Stimulated activated CD4-positive, alpha-beta T cell treated with anti-CD3 and anti-CD28 coated beads, TNF-alpha, amount 100 ng/mL, for 1 hour (primary cell): Measurements from ENCODE around the gene GCSAM.

ENCODE experiments used
- DNase-seq, 3 donors: peaks; one replicate each; pipeline ENCODE4 v3.0.0-alpha.2; 2020; ENCODE audit warnings: low read depth in 3 of 3, low spot score in 1 of 3

The GCSAM gene

GRCh38 chr3:112132975-112133448 lies at the start of gene GCSAM:
GCSAM (minus strand) TSS chr3:112133248; CDS start chr3:112133120, 128 bp downstream.
- peak; percentile 37 to 49 (median 44) for DNase-seq

- no peak for DNase-seq
These were observed 42.6 kb upstream of the GCSAM start for GRCh38 chr3:112175646-112176045.

DNA sequence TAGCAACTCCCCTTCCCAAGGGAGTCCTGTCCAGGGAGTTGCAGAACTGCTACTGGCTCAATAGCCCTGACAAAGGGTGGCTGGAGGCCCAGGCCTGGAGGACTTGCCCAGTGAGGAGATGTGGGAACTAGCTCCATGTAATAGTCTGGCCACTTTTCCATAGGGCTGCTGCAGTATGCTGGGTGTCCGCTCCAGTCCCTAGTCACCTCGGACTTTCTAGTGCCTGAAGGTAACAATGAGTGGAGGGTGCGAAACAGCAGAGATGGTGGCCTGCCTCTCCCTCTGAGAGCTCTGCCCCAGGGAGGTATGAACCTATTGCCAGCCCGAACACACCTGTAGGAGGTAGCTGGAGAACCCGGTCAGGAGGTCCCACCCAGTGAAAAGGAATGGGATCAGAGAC lies 42.0 kb upstream of the GCSAM start:
- no peak for DNase-seq

DNA sequence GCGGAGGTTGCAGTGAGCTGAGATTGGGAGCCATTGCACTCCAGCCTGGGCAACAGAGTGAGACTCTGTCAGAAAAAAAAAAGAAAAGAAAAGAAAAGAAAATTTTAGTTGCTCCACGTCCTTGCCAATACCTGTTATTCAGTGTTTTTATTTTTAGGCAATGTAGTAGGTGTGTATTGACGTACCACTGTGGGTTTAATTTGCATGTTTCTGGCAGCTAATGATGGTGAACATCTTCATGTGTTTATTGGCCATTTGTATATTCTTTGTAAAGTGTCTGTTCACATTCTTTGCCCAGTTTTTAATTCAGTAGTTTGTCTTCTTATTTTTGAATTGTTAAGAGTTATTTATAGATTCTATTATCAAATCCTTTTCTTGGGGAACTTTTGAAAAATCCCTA lies 38.1 kb upstream of the GCSAM start:
- DNase-seq = no peak

DNA sequence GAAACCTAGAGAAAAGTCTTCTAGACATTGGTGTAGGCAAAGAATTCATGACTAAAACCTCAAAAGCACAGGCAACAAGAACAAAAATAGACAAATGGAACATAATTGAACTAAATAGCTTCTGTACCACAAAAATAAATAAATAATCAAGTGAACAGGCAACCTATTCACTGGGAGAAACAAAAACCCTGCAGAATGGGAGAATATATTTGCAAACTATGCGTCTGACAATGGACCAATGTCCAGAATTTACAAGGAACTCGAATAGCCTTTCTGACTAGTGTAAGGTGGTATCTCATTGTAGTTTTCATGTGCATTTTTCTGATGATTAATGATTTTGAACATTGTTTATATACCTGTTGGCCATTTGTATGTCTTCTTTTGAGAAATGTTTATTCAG lies 37.0 kb upstream of the GCSAM start:
- no peak for DNase-seq

DNA sequence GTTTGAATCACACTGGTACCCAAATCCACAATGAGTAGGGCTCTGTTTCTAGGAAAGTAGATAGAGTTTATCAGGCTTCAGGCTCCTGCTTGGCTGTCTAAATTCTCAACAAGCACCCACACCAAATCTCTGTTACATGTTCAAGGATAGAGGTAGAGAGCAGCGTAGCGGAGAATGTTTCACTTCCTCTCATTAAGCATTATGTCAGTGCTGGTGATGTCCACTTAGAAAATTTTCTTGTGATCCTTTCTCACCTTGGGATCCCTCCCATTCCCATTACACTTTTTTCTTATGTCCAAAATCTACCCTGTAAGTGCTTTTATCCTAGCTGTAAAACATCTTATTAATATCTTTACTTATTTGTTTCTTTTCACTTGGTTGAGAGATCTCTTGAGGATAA lies 34.7 kb upstream of the GCSAM start:
- DNase-seq = no peak

- no peak for DNase-seq
These were observed 16.1 kb upstream of the GCSAM start for GRCh38 chr3:112149136-112149535.

DNA sequence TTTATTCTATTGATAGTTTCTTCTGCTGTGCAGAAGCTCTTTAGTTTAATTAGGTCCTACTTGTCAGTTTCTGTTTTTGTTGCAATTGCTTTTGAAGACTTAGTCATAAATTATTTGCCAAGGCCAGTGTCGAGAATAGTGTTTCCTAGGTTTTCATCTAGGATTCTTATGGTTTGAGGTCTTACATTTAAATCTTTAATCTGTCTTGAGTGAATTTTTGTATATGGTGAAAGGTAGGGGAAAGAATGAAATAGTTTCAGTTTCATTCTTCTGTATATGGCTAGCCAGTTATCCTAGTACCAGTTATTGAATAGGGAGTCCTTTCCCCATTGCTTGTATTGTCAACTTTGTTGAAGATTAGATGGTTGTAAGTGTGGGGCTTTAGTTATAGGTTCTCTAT lies 10.6 kb upstream of the GCSAM start:
- no peak for DNase-seq

GRCh38 chr3:112143251-112143650 lies 10.2 kb upstream of the GCSAM start:
- DNase-seq = no peak

- DNase-seq = no peak
These were observed 8.2 kb upstream of the GCSAM start for GRCh38 chr3:112141293-112141692.

DNA sequence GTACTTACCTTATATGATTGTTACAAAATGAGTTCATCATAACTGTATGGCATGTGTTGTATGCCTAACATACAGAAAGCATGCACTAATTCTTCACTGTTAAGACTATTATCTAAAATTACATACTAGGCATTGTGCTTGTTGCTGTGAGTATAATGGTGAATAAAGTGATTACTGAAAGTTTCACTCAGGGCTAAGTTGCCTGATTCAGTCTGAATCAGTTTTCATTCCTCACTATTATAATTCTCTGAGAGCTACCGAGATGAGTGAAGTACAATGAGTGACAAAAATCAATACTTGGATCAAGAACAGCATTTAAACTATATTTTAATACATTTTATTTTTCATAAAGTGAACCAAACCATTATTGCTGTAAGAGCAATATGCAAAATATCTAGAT lies 7.5 kb upstream of the GCSAM start:
- DNase-seq = no peak

DNA sequence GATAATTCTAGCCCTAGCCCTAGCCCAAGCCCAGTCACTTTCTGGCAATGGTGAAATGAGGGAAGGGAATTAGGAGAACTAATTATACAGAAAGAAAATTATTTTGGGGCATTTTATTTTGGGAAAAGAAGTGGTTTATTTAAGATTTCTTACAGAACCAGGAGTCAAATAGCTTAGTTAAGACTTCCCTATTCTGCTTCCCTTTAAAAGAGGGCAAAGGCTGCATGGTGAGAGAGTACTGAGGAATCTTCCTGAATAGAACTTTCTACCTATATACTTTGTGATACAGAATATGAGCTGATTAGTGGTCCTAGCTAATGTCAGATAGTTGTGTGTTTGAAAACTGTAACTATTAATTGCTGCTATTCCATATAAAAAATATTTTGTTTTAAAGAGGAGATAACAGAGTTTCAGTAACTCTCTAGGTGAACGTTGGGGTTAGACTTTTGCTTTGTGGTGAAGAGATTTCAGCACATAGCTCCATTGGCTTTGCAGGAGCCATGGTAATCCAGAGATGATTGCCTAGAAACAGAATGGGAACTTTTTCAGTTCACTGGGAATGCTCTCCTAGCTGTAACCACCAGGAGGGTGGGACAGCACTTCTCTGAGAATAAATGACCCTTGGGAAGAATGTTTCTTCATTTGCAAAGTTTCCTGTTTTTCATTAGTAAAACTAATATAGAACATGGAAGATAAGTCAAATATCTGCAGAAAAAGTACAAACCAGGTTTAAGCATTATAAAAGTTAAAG lies 5.3 kb upstream of the GCSAM start:
- no peak for DNase-seq

DNA sequence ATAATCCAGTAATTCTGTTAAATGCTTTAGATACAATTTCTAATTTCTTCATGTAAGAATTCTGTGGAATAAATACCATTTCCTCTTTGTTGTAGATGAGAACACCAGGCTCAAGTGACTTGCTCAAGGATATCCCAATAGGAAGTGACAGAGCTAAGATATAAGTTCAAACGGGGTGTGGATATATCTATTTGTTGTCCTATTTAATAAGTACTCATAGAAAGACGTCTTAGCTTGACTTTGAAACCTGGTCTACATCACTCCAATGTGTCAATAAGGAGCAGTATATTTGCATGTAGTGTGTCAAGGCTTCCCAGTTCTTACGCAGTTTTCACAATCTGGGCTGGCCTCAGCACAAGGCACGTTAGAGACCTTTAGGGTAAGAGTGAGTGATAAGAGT lies 4.7 kb upstream of the GCSAM start:
- no peak for DNase-seq

DNA sequence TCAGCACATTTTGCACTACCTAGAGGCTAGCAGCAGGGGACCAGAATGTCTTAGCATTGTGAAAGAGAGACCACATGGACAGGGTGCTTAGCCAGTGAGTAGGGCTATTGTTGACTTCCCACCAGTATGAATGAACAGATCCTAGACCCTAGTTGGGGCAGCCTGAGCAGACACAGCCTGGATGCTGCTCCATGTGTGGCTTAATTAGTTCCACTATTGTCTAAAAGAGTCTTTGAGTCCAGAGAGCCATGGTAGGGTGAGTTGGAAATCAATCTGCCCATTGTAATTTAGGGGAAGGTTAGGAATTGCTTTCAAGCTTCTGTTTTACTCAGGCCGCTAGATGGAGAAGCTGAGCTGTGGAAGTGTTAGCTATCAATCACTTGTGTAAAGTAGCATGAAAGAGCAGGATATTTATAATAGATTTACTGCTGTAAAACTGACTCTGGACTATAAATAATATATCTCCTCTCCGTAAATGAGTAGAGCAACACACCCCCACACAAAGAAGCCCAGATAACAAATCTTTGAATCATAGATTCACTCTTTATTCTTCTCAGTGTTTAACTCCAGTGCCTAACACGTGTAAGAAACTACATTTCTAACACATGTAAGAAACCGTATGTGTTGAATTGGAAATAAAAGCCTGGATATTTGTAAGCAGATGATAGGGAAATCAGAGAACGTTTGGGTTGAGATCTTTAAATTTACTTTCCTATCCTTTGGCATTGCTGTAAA lies 4.1 kb upstream of the GCSAM start:
- no peak for DNase-seq

DNA sequence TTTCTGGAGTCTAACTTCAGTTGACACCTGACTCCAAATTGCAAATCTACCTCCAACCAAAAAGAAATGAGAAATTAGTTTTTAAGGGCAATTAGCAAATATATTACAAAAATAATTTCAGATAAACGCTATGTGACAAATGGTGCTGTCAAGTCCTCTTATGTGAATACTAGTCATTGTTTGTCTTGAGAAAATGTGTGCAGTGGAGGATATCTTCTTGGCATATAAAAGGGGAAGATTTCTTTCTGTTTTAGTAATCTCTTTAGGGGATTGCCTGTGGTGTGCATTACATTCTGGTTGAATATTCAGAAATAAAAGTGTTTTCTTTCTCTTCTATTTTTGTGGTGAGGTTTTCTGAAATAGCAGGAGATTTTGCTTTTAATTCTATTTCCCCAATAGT lies 3.0 kb upstream of the GCSAM start:
- no peak for DNase-seq

DNA sequence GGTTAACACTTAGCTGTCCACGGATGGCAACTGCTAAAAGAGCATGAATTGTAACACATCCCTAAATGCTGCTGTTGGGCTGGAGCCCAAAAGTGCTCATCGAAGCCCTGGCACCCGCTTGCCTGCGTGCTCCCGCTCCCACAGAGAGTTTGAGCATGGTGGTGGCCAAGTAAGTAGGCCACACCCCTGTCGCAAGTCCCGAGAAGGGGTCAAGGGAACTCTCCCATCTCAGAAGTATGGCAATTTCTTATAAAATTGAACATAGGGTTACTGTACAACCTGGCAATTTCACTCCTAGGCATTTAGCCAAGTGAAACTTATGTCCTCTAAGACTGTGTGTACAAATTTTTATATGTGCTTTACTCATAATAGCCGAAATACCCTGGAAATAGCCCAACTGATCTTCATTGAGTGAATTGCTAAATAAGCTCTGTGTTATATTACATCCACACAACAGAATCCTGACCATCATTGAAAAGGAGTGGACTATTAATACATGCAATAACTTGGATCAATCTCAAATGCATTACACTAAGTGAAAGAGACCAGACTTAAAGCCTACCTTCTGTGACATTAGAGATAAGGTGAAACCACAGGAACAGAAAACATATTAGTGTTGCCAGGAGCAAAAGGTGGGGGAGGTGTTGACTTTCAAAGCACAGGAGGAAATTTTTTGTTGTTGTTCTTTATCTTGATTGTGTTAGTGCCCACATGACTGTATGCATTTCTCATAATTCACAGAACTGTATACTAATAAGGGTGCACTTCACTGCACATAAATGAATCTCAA lies 1.5 kb upstream of the GCSAM start:
- DNase-seq = no peak

GRCh38 chr3:112133626-112134334 lies 732 bp upstream of the GCSAM start:
- DNase-seq = no peak

DNA sequence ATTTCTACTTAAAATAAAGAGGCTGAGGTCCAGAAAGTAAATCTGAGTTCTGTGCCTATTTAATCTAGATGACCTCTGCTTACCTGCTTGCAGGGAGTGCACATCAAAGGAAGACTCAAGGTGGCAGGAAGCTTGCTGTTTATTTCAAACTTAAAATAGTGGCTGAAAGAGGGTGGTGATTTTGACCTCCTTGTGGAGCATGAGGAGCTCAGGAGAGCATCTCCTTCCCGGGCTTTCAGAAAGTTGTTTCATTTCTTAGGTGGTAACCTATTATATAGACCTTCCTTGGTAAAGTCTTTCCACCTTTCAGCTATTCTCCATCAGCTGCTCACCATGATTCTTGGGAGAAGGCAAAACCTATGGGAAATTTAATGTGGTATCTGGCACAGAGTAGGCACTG lies 494 bp downstream of the GCSAM start:
- no peak for DNase-seq

- DNase-seq = no peak
These were observed 960 bp downstream of the GCSAM start for GRCh38 chr3:112132088-112132487.

DNA sequence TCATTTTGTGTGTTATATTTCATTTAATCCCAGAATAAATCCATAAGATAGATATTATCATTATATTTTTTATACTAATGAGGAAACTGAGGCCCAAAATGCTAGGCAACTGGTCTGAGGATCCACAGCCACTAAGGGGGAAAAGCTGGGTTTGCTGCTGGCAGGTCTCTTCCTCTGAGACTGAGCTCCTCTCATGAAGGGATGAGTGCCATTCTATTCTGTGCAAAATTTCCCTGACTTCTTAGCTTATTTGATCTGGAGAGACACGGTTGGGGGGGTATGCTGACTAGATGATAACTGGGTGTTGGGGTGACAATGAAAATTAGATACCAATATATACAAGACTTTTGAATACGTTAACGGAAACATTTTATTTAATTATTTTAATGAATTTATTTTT lies 1.9 kb downstream of the GCSAM start:
- no peak for DNase-seq

GRCh38 chr3:112130638-112130993 lies 2.4 kb downstream of the GCSAM start:
- no peak for DNase-seq
